Measurements from ENCODE around the gene SCIN.
"Not testable (repeated sequence)": the region's sequence is repeated elsewhere in the genome, so short reads cannot be mapped to it uniquely, and the experiment has no call there.

SCIN gene

DNA sequence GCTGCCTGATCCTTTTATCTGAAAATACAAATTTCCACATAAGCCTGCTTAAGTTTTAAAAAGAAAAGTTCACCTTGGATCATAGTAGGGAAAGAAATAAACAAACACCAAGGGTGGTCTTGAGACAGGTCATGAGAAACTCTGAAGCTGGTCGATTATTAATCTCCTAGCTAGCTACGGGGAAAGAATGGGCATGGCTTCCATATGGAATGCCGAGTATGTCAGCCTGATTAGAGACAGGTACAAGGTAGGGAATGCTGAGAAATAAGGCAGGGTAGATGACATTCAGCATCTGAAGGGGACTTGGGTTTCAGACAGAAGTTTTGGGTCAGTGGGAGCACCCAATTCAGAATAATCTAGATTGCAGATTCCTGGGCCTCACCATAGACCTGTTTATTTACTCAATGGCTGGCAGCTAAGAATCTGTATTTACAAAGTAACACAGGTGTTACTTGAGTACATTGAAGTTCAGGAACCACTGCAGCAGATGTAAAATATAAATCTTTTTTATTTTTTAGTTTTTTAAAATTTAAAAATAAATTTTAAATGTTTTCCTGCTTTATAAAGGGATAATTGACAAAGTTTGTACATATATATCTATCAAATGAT lies 49.0 kb downstream of the SCIN start:
- DNase-seq (ENCODE audit: low read depth) = no peak

- DNase-seq (ENCODE audit: low read depth) = no peak
Measured at GRCh38 chr7:12620371-12620770, 49.9 kb downstream of the SCIN start.

DNA sequence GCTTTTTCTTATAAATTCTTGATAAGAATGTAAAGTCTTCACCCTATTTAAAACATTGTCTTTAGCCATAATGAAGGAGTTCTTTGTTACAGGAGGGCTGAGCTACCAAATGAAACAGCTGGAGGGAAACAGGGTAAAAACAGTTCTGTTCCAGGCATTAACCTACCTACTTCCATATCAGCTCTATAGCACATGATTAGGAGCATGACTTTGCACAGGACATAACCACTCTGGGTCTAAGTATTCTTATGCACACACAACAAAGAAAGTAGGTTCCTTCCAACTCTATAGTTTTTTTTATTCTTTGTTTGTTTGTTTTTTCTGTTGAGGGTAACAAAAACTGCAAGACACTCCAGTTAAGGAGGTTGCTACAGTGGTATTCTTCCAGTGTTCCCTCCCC lies 52.7 kb downstream of the SCIN start:
- no peak for DNase-seq (ENCODE audit: low read depth)

- DNase-seq (ENCODE audit: low read depth) = no peak
Measured at GRCh38 chr7:12623885-12624498, 53.5 kb downstream of the SCIN start.

- DNase-seq (ENCODE audit: low read depth) = no peak
Measured at GRCh38 chr7:12625836-12626235, 55.3 kb downstream of the SCIN start.

DNA sequence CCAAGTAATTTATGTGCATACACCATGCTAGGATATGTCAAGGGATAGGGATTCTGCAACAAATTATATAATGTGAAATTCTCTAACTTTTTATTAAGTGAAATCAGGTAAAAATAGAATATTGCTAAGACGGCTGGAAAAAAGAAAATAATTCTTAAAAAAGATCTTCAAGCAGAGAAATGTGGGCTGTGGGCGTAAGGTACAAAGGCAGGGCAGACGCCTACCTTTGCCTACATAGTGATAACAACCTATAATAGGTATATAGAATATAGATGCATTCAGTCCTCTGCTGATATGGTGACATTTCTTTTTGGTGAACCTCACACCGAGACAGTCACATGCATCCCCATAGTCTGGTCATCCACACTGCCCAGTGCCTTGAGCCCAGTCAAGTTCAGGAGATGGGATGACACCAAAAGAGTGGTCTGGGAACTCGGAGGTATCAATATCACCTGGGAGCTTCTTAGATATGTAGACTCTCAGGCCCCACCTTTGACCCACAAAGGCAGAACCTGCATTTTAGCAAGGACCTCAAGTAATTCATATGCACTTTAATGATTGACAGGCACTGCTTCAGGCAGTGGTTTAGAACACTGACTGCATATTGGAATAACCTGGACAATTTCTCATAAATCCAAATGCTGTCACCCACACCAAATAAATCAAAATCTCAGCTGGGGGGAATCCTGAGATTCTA lies 59.4 kb downstream of the SCIN start:
- DNase-seq (ENCODE audit: low read depth) = no peak

DNA sequence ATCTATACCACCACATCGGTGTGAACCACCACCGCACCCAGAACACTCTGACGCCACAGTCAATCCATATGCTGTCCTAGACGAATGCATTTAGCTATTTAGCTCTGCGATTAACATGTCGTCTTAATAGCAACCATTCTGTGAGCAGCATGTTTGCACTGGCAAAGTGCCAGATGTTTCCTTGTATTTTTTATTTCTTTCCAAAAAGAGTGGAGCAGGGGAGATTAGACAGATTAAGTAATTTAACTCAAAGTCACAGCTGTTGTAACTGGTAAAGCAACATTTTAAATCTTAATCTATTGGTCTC lies 59.9 kb downstream of the SCIN start:
- no peak for DNase-seq (ENCODE audit: low read depth)

DNA sequence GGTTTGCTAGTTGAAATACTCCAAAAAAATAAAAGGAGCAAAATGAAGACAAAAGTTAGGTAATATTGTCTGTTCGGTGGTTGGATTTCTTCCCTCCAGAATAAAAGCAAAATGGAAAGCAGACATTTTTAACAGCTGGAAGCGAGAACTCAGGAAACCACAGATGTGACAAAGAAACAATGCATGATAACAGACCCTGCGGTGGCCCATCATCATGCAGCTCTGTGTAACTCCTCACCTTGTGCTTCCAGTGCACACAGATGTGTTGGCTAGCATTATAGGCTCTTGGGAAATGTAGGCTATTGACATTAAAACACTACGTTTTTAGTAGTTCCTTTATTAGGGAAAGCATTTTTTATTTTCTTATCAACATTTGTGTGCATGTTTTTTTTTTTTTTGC lies 63.1 kb downstream of the SCIN start:
- no peak for DNase-seq (ENCODE audit: low read depth)

DNA sequence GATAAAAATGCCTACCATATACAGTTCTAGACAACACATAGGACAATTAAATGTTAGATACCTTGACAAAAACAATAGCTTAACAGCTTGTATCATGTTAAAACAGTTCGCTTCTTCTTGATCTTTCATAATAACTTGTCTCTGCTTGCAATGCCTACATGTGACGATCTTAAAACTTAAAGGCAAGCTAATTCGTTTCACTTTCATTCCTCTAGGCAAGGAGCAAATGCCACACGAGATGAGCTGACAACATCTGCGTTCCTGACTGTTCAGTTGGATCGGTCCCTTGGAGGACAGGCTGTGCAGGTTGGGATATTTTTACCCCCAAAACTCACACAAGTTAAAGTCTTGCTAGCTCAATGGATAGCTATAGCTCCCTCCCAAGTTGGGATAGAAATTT lies 65.3 kb downstream of the SCIN start:
- DNase-seq (ENCODE audit: low read depth) = no peak

GRCh38 chr7:12637328-12637727 lies 66.8 kb downstream of the SCIN start:
- no peak for DNase-seq (ENCODE audit: low read depth)

- DNase-seq (ENCODE audit: low read depth) = no peak
Measured at GRCh38 chr7:12637819-12638592, 67.5 kb downstream of the SCIN start.

DNA sequence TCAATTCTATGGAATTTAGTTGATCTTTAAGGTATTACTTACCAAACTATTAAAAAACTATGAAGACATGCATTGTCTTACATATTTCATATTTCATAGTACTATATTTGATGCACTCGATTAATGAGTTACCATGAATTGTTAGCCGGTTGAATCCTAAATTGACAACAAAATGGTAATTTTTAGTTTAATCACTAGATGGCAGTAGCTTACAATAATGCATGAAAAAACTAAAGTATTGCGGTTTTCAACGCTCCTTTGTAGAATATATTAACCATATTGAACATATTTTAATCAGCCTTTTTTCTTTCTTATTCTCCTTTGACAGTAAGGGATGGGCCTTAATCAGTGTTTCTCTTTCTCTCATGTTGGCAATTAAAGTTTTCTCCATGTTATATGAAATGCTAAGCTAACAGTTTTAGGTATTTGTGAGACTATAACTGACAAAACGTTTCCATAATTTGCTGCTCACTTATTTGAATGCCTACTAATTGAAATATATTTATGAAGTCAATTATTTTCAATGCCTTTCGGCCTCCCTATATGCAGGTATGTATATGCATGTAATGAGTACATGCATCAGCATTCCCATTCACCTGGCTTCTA lies 68.4 kb downstream of the SCIN start:
- DNase-seq (ENCODE audit: low read depth) = no peak

GRCh38 chr7:12640299-12641096 lies 70.0 kb downstream of the SCIN start:
- DNase-seq (ENCODE audit: low read depth) = no peak

DNA sequence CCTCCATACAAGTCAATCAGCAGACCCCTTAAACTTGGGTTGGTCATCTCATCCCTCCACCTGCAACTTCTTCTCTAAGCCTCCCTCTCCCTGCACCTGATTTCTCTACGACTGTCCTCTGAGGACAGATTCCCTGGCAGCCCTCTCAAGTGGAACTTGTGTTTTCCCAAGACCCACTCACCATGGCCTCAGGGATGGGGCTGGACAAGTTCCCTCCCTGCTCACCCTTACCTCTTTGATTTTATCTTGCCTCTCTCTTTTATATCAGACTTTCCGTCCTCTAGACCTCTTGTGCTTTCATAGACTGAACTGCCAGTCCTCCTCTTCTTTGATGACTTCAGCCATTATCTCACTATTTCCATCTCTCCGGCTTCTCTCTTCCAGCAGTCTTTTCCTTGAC lies 70.7 kb downstream of the SCIN start:
- no peak for DNase-seq (ENCODE audit: low read depth)

DNA sequence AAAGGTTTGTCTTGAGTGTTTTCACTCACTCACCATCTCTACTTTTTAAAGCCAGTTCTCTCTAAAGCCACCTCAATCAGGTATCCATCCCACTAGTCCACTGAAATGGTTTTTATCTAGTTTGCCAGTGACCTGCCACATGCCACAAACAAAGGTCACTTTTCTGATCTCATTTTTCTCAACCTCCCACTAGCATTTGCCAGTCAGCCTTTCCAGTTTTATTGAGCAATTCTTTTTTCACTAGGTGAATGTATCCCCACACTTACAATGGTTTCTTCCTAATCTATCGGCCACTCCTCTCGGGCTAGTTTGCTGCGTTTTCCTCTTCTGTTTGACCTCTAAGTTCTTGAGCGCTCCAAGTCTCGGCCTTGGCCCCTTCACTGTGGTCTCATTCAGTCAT lies 72.0 kb downstream of the SCIN start:
- DNase-seq (ENCODE audit: low read depth) = no peak

- no peak for DNase-seq (ENCODE audit: low read depth)
Measured at GRCh38 chr7:12643001-12643643, 72.6 kb downstream of the SCIN start.

DNA sequence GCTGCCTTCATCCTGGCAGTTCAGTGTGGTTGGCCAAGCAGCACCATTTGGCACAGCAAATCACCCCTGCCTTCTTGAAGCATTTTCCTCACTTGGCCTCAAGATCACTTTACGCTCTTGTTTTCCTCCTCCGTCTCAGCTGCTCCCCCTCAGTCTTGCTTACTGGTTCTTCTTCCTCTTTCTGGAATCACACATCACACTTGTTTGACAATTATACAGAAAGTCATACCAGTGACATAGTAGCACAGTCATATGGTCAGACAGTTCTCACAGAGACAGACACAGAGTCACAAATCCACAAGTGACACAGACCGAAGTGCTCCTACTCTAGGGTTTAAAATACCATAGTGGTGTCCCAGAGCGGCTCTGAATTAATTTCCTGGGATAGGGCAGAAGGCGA lies 73.1 kb downstream of the SCIN start:
- no peak for DNase-seq (ENCODE audit: low read depth)

DNA sequence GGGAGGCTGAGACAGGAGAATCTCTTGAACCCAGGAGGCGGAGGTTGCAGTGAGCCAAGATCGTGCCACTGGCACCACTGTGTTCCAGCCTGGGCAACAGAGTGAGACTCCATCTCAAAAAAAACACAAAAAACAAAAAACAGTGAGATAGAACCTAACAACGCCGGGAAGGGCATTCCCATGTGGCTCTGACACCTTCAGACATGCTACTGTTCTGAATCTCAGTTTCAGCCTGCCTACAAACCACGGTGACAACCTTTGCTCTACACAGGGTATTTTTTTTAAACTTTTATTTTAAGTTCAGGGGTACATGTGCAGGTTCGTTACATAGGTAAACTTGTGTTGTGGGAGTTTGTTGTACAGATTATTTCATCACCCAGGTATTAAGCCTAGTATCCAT lies 74.7 kb downstream of the SCIN start:
- not testable (repeated sequence) for DNase-seq (ENCODE audit: low read depth)

DNA sequence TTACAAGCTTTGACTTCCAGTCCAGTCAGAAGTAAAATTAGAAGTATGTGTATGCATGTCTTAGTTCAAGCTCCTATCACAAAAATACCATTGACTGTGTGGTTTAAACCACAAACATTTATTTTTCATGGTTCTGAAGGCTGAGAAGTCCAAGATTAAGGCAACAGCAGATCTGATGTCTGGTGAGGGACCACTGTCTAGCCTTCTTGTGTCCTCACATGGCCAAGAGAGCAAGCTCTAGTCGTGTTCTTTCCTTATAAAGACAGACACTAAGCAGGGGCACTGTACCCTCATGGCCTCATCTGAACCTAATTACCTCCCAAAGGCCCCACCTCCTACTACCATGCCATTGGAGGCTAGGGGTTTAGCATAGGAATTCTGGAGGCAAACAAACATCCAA lies 75.6 kb downstream of the SCIN start:
- no peak for DNase-seq (ENCODE audit: low read depth)

- no peak for DNase-seq (ENCODE audit: low read depth)
Measured at GRCh38 chr7:12647364-12648219, 77.1 kb downstream of the SCIN start.
